AG09309 (cell line): ENCODE measurements around the gene KLK2.

Source experiments
- DNase-seq: peaks from one replicate; pipeline ENCODE4 v3.0.0-alpha.2; 2010; ENCODE audit warnings: low read depth
- H3K4me3 ChIP-seq: 2 replicates; pipeline ENCODE4 v1.5.1; 2011; ENCODE audit warnings: mild to moderate bottlenecking, low read depth, low read length, moderate library complexity; ENCODE audit not compliant: control insufficient read depth
- CTCF ChIP-seq: IDR thresholded peaks from 2 replicates; pipeline ENCODE4 v1.5.1; 2011; ENCODE audit warnings: mild to moderate bottlenecking, low read depth, low read length, inconsistent platforms; ENCODE audit not compliant: insufficient read depth, control insufficient read depth; ENCODE audit errors: missing control alignments

The KLK2 gene

GRCh38 chr19:50832666-50833065 lies 40.6 kb upstream of the KLK2 start:
- TF ChIP-seq CTCF: no peak
- no peak overlapping the region for H3K4me3 ChIP-seq
- DNase-seq: no peak

- no peak within 1 kb of the TSS for H3K4me3 ChIP-seq
- no peak for TF ChIP-seq CTCF
- no peak for DNase-seq
Observed at GRCh38 chr19:50833117-50833801, 40.0 kb upstream of the KLK2 start, which contains the start of gene KLK15. TSS of gene KLK15 (minus strand) at chr19:50833574. CDS start at chr19:50831492, 2,082 bp downstream.

GRCh38 chr19:50833802-50834167 lies 39.5 kb upstream of the KLK2 start:
- TF ChIP-seq CTCF: no peak
- H3K4me3 ChIP-seq: no peak overlapping the region
- DNase-seq: no peak

- H3K4me3 ChIP-seq: peak overlapping the region; percentile 53
- DNase-seq: no peak
- no peak for TF ChIP-seq CTCF
Observed at GRCh38 chr19:50835103-50835784, 38.0 kb upstream of the KLK2 start.

GRCh38 chr19:50835785-50836542 lies 37.3 kb upstream of the KLK2 start:
- no peak for TF ChIP-seq CTCF
- no peak for DNase-seq

GRCh38 chr19:50836543-50837195 lies 36.6 kb upstream of the KLK2 start:
- no peak overlapping the region for H3K4me3 ChIP-seq
- no peak for TF ChIP-seq CTCF
- no peak for DNase-seq

More at GRCh38 chr19:50835785-50836542, 37.3 kb upstream of the KLK2 start:
- H3K4me3 ChIP-seq: peak overlapping the region; percentile 53
